Common myeloid progenitor, CD34-positive (primary cell): Measurements from ENCODE around the gene TMEM163.

Experiments
- CTCF ChIA-PET: fragments of 350-600 bp; sonication (Branson Sonifier 250); formaldehyde crosslinking; loops from one replicate; lab custom pipeline; 2021; ENCODE audit warnings: antibody characterized with exemption; lab: Charles Lee
- POLR2A ChIA-PET: fragments of 350-600 bp; sonication (Branson Sonifier 250); formaldehyde crosslinking; loops from one replicate; lab custom pipeline; 2021; ENCODE audit warnings: antibody characterized with exemption; lab: Charles Lee
- DNase-seq, 3 donors: peaks; one replicate each; pipeline versions ENCODE4 v3.0.0 to v3.0.0-alpha.2; 2013
- H3K27ac ChIP-seq, 2 experiments: 1 replicate in 1 of 2; 2 replicates in 1 of 2; pipeline ENCODE4 v1.7.0; 2013; ENCODE audit warnings: inconsistent platforms in 2 of 2, low read length in 2 of 2, mild to moderate bottlenecking in 2 of 2, low read depth in 1 of 2, moderate library complexity in 1 of 2; ENCODE audit not compliant: severe bottlenecking in 2 of 2, insufficient read depth in 1 of 2, poor library complexity in 1 of 2
- H3K27me3 ChIP-seq, 5 experiments: replicated peaks in 2 of 5; 1 replicate in 3 of 5; 2 replicates in 2 of 5; pipeline versions ENCODE4 v1.6.1 to v1.7.0; 2013; ENCODE audit warnings: low read length in 4 of 5, mild to moderate bottlenecking in 2 of 5, moderate library complexity in 2 of 5, inconsistent platforms in 1 of 5; ENCODE audit not compliant: insufficient read depth in 5 of 5, control insufficient read depth in 4 of 5
- H3K36me3 ChIP-seq, 4 experiments: 1 replicate in 2 of 4; 2 replicates in 2 of 4; pipeline versions ENCODE4 v1.6.1 to v1.7.0; 2013; ENCODE audit warnings: low read length in 3 of 4, control low read depth in 1 of 4, mild to moderate bottlenecking in 1 of 4; ENCODE audit not compliant: control insufficient read depth in 4 of 4, insufficient read depth in 4 of 4
- H3K4me1 ChIP-seq, 4 experiments: 1 replicate in 3 of 4; 2 replicates in 1 of 4; pipeline versions ENCODE4 v1.6.1 to v1.7.1; 2013; ENCODE audit warnings: low read length in 3 of 4, mild to moderate bottlenecking in 3 of 4, control low read depth in 1 of 4, inconsistent platforms in 1 of 4, moderate library complexity in 1 of 4; ENCODE audit not compliant: control insufficient read depth in 4 of 4, insufficient read depth in 4 of 4; ENCODE audit errors: control extremely low read depth in 1 of 4
- H3K4me3 ChIP-seq, 7 experiments: 1 replicate in 4 of 7; 2 replicates in 3 of 7; pipeline versions ENCODE4 v1.5.1 to v1.7.0; 2013; ENCODE audit warnings: mild to moderate bottlenecking in 7 of 7, low read length in 6 of 7, moderate library complexity in 6 of 7, inconsistent platforms in 2 of 7, low read depth in 2 of 7, control low read depth in 1 of 7; ENCODE audit not compliant: insufficient read depth in 4 of 7, control insufficient read depth in 1 of 7; ENCODE audit errors: extremely low read depth in 1 of 7
- H3K9me3 ChIP-seq, 5 experiments: 1 replicate in 4 of 5; 2 replicates in 1 of 5; pipeline versions ENCODE4 v1.6.1 to v1.7.1; 2013; ENCODE audit warnings: low read length in 4 of 5, mild to moderate bottlenecking in 2 of 5, inconsistent platforms in 1 of 5, low read depth in 1 of 5, moderate library complexity in 1 of 5; ENCODE audit not compliant: control insufficient read depth in 4 of 5, insufficient read depth in 2 of 5; ENCODE audit errors: control extremely low read depth in 1 of 5
- WGBS: methylation state at CpG from one replicate; pipeline ENCODE4 v1.1.5; 2013; ENCODE audit not compliant: insufficient coverage; 5-methylcytosine and 5-hydroxymethylcytosine counted together

Gene TMEM163

GRCh38 chr2:134461511-134461910 lies 257.3 kb downstream of the TMEM163 start:
- no peak for DNase-seq
- CTCF ChIA-PET = interaction anchor here (0.5 to 4.5 kb wide), 8 partner anchors 7 to 575 kb away, joined by 3 to 32 read pairs (median 8); no protein-coding TSS in a partner anchor

GRCh38 chr2:134460583-134460998 lies 258.2 kb downstream of the TMEM163 start:
- peak; percentile 38 to 65 (median 57) for DNase-seq
- CTCF ChIA-PET = interaction anchor here (0.9 to 4.5 kb wide), 11 partner anchors 8 to 441 kb away, joined by 3 to 32 read pairs (median 7); no protein-coding TSS in a partner anchor
- POLR2A ChIA-PET = no interaction called here
- WGBS = 100% methylated on average over 7 of the region's 8 CpGs
- H3K27me3 ChIP-seq = no peaks in the 10 kb centered on the region
- no peak overlapping the region for H3K27ac ChIP-seq
- peaks cover 2 to 25% (median 6%) of the 10 kb centered on the region in 4 experiments for H3K36me3 ChIP-seq
- no peaks in the 10 kb centered on the region for H3K9me3 ChIP-seq
- H3K4me3 ChIP-seq = no peak overlapping the region
- H3K4me1 ChIP-seq = peaks cover 0 to 3% (median 2%) of the 10 kb centered on the region in 4 experiments

More at GRCh38 chr2:134461511-134461910, 257.3 kb downstream of the TMEM163 start:
- Histone ChIP-seq H3K27ac (no peak overlapping the region), H3K27me3 (no peaks in the 10 kb centered on the region), H3K4me3 (no peak overlapping the region), H3K9me3 (no peaks in the 10 kb centered on the region), H3K36me3 (peaks cover 2 to 22% (median 5%) of the 10 kb centered on the region in 4 experiments), H3K4me1 (peaks cover 0 to 3% (median 2%) of the 10 kb centered on the region in 4 experiments)
- POLR2A ChIA-PET = interaction anchor here (0.6 kb wide), 1 partner anchor 31 kb away, joined by 4 read pairs; no protein-coding TSS in a partner anchor
- WGBS = 92% methylated on average over 4 of the region's 6 CpGs

GRCh38 chr2:134459706-134460406 lies 258.9 kb downstream of the TMEM163 start:
- no peak for DNase-seq
- Histone ChIP-seq H3K4me3 (no peak overlapping the region), H3K36me3 (peaks cover 2 to 30% (median 9%) of the 10 kb centered on the region in 4 experiments), H3K4me1 (peaks cover 0 to 3% (median 2%) of the 10 kb centered on the region in 4 experiments), H3K9me3 (no peaks in the 10 kb centered on the region), H3K27me3 (no peaks in the 10 kb centered on the region), H3K27ac (no peak overlapping the region)
- ChIA-PET CTCF (interaction anchor here (0.9 to 4.5 kb wide), 11 partner anchors 8 to 442 kb away, joined by 3 to 32 read pairs (median 7); no protein-coding TSS in a partner anchor), POLR2A (no interaction called here)
- 95% methylated on average over 7 of the region's 11 CpGs for WGBS

- H3K4me1 ChIP-seq = peaks cover 0 to 3% (median 2%) of the 10 kb centered on the region in 4 experiments
- peaks cover 2 to 25% (median 8%) of the 10 kb centered on the region in 4 experiments for H3K36me3 ChIP-seq
- CTCF ChIA-PET = interaction anchor here (1.2 to 4.5 kb wide), 4 partner anchors 7 to 439 kb away, joined by 4 to 32 read pairs (median 8); no protein-coding TSS in a partner anchor
- no peak overlapping the region for H3K27ac ChIP-seq
- POLR2A ChIA-PET = no interaction called here
- no peaks in the 10 kb centered on the region for H3K27me3 ChIP-seq
- H3K4me3 ChIP-seq = no peak overlapping the region
- no peaks in the 10 kb centered on the region for H3K9me3 ChIP-seq
- no peak for DNase-seq
- WGBS = 95% methylated on average over 10 of the region's 10 CpGs
Observed at GRCh38 chr2:134458950-134459349, 259.9 kb downstream of the TMEM163 start.

GRCh38 chr2:134458473-134458853 lies 260.3 kb downstream of the TMEM163 start:
- Histone ChIP-seq H3K27ac (no peak overlapping the region), H3K4me3 (no peak overlapping the region), H3K36me3 (peaks cover 2 to 26% (median 8%) of the 10 kb centered on the region in 4 experiments), H3K9me3 (no peaks in the 10 kb centered on the region), H3K4me1 (peaks cover 0 to 3% (median 2%) of the 10 kb centered on the region in 4 experiments), H3K27me3 (no peaks in the 10 kb centered on the region)
- POLR2A ChIA-PET = no interaction called here
- WGBS = no CpG with 5 or more reads among the region's 6 CpGs
- DNase-seq = no peak
- CTCF ChIA-PET = no interaction called here

GRCh38 chr2:134457765-134458472 lies 260.9 kb downstream of the TMEM163 start:
- Histone ChIP-seq H3K4me1 (peaks cover 0 to 3% (median 2%) of the 10 kb centered on the region in 4 experiments), H3K4me3 (no peak overlapping the region), H3K27ac (no peak overlapping the region), H3K27me3 (no peaks in the 10 kb centered on the region), H3K36me3 (peaks cover 2 to 28% (median 8%) of the 10 kb centered on the region in 4 experiments), H3K9me3 (no peaks in the 10 kb centered on the region)
- ChIA-PET CTCF (no interaction called here), POLR2A (no interaction called here)
- WGBS = 75% methylated on average over 13 of the region's 18 CpGs
- peak in 1 of 3 donors; percentile 10 for DNase-seq
